HepG2 (cell line): ENCODE results near the gene TUBA4A. TPM values are rescaled to one million over a fixed set of nuclear protein-coding genes. Genes with fewer than 3 reads are reported as not detected.

Experiments used
- BRCA1 ChIP-seq: sonication (generic); formaldehyde crosslinking; IDR thresholded peaks from 2 replicates; pipeline ENCODE4 v1.4.0; 2020; ENCODE audit warnings: missing genetic modification reagents
- EEA1 ChIP-seq: sonication (generic); formaldehyde crosslinking; IDR thresholded peaks from 2 replicates; pipeline ENCODE4 v1.5.1; 2020; ENCODE audit warnings: mild to moderate bottlenecking, missing genetic modification reagents, borderline replicate concordance
- ELF3 ChIP-seq: IDR thresholded peaks from 2 replicates; pipeline ENCODE4 v1.6.1; 2016; ENCODE audit warnings: missing genetic modification reagents, missing compliant biosample characterization
- HNRNPK ChIP-seq: fragments of 200-400 bp; formaldehyde crosslinking; IDR thresholded peaks from 2 replicates; pipeline ENCODE4 v1.6.1; 2018; ENCODE audit warnings: low read length, low read depth, moderate library complexity, mild to moderate bottlenecking; ENCODE audit not compliant: poor library complexity, severe bottlenecking
- MAFK ChIP-seq, 2 experiments: IDR thresholded peaks in 1 of 2; conservative IDR thresholded peaks in 1 of 2; 2 replicates each; pipeline ENCODE4 v1.6.1; 2011; ENCODE audit warnings: improper control_type of control experiment in 2 of 2, low read length in 2 of 2
- MED8 ChIP-seq: sonication (generic); formaldehyde crosslinking; IDR thresholded peaks from 2 replicates; pipeline ENCODE4 v1.8.1; 2023; ENCODE audit warnings: mild to moderate bottlenecking, missing genetic modification reagents; ENCODE audit not compliant: insufficient replicate concordance
- MEF2D ChIP-seq: sonication (generic); formaldehyde crosslinking; IDR thresholded peaks from 2 replicates; pipeline ENCODE4 v1.5.1; 2020; ENCODE audit warnings: mild to moderate bottlenecking, missing genetic modification reagents
- NR1H2 ChIP-seq: sonication (generic); formaldehyde crosslinking; IDR thresholded peaks from 2 replicates; pipeline ENCODE4 v1.8.1; 2022; ENCODE audit warnings: low read depth, missing genetic modification reagents, borderline replicate concordance
- ZFY ChIP-seq: sonication (generic); formaldehyde crosslinking; IDR thresholded peaks from 2 replicates; pipeline ENCODE4 v1.4.0; 2020; ENCODE audit warnings: missing genetic modification reagents
- ZNF30 ChIP-seq: sonication (generic); formaldehyde crosslinking; IDR thresholded peaks from 2 replicates; pipeline ENCODE4 v1.5.0; 2020; ENCODE audit warnings: mild to moderate bottlenecking, missing genetic modification reagents
- ZNF33B ChIP-seq: sonication (generic); formaldehyde crosslinking; IDR thresholded peaks from 2 replicates; pipeline ENCODE4 v1.5.1; 2020; ENCODE audit warnings: mild to moderate bottlenecking, missing genetic modification reagents
- ZNF564 ChIP-seq: sonication (generic); formaldehyde crosslinking; IDR thresholded peaks from 2 replicates; pipeline ENCODE4 v1.8.1; 2023; ENCODE audit warnings: mild to moderate bottlenecking, missing genetic modification reagents
- ZNF577 ChIP-seq: sonication (generic); formaldehyde crosslinking; IDR thresholded peaks from 2 replicates; pipeline ENCODE4 v1.4.0; 2020; ENCODE audit warnings: mild to moderate bottlenecking, low read depth, missing genetic modification reagents, borderline replicate concordance
- ZNF737 ChIP-seq: sonication (generic); formaldehyde crosslinking; IDR thresholded peaks from 2 replicates; pipeline ENCODE4 v1.5.0; 2020; ENCODE audit warnings: missing genetic modification reagents, mild to moderate bottlenecking, borderline replicate concordance
- ZNF749 ChIP-seq: sonication (generic); formaldehyde crosslinking; IDR thresholded peaks from 2 replicates; pipeline ENCODE4 v1.8.0; 2022; ENCODE audit warnings: mild to moderate bottlenecking, missing genetic modification reagents, moderate library complexity, borderline replicate concordance
- ZNF781 ChIP-seq: sonication (generic); formaldehyde crosslinking; IDR thresholded peaks from 2 replicates; pipeline ENCODE4 v1.5.1; 2020; ENCODE audit warnings: borderline replicate concordance, mild to moderate bottlenecking, missing genetic modification reagents; ENCODE audit errors: not compliant biosample characterization
- ZNF850 ChIP-seq: sonication (generic); formaldehyde crosslinking; conservative IDR thresholded peaks from 2 replicates; pipeline ENCODE4 v1.9.0; 2021; ENCODE audit warnings: mild to moderate bottlenecking, missing genetic modification reagents
- ZSCAN20 ChIP-seq: sonication (generic); formaldehyde crosslinking; IDR thresholded peaks from 2 replicates; pipeline ENCODE4 v1.4.0; 2020; ENCODE audit warnings: missing genetic modification reagents, mild to moderate bottlenecking, borderline replicate concordance
- polyA plus RNA-seq, 8 experiments: library from polyadenylated mRNA; depleted of rRNA in 3 of 8; stranded (reverse) in 7 of 8; unstranded in 1 of 8; fragments of >200 nt; fragmentation: Illumina TruSeq in 4 of 8; extraction: Trizol in 4 of 8; gene quantifications; 2 replicates each; pipeline versions ENCODE4 v1.2.1 to v1.2.3, GENCODE V29; 2011 to 2016; ENCODE audit warnings: low read depth in 4 of 8, missing spikeins in 1 of 8, mixed read lengths in 1 of 8; ENCODE audit not compliant: insufficient read depth in 1 of 8
- total RNA-seq, 5 experiments: library from RNA; depleted of rRNA; stranded (reverse); fragments of >200 nt; fragmentation: Illumina TruSeq; extraction: Trizol; gene quantifications; 2 replicates each; pipeline ENCODE4 v1.2.3, GENCODE V29; 2016; ENCODE audit warnings: low read depth in 1 of 5
- TF ChIP-seq, protein P1 (sequence below): fragments of 450-650 bp; IDR thresholded peaks from 2 replicates; pipeline ENCODE4 v1.6.1; 2017; ENCODE audit warnings: mild to moderate bottlenecking
- TF ChIP-seq, protein P2 (sequence below): sonication (generic); formaldehyde crosslinking; IDR thresholded peaks from 2 replicates; pipeline ENCODE4 v1.4.0; 2020; ENCODE audit warnings: mild to moderate bottlenecking, missing genetic modification reagents
- TF ChIP-seq, protein P3 (sequence below): sonication (generic); formaldehyde crosslinking; conservative IDR thresholded peaks from 2 replicates; pipeline ENCODE4 v1.8.0; 2022; ENCODE audit warnings: missing genetic modification reagents
- TF ChIP-seq, protein P4 (sequence below): sonication (generic); formaldehyde crosslinking; IDR thresholded peaks from 2 replicates; pipeline ENCODE4 v1.4.0; 2020; ENCODE audit warnings: missing genetic modification reagents

TUBA4A gene
- total and polyA plus RNA-seq, 2 of the 13 experiments (the other 11 are each of a cell fraction or from before 2014, with no cell fraction given) = 1.3 to 12.7 TPM

DNA sequence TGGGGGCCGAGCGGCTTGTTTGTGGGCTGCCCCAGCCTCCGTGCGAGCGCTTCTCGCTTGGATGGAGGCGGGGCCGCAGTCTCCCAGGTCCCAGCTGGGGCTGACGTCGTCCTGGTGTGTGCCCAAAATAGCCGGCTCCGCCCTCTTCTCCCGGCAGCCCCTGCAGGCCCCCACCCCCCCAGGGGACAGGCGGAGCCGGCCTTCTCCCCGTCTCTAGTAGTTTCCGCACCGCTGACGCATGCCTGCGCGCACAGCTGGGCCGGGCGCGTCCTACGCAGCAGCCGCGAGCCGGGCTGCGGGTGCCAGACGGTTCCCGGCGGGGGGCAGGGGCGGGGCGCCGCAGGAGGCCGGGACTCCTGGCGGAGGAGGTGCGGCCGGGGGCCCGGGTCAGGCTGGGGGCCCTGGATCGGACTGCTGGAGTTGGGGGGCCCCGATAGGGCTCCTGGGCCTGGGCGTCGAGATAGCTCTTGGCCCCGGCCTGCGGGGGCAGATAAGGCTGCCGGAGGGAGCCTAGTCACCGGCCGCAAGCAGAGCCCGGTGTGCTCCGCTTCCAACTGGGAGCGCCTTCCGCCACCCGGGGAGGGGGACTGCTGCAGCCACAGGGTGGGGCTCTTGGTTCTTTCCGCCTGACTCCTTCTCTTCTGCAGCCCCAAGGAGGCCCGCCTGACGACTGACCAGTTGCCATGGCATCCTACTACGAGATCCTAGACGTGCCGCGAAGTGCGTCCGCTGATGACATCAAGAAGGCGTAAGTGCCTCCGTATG, 25.6 kb upstream of the TUBA4A start, which contains the start of gene DNAJB2 (continued):
- no peak for TF ChIP-seq ZNF781 (CRISPR knock-in tag)
- peak; percentile 85; the same call in 1 of the 2 replicates for TF ChIP-seq ELF3
- TF ChIP-seq EEA1 (CRISPR knock-in tag) = peak; percentile 85
- TF ChIP-seq, protein P1, sequence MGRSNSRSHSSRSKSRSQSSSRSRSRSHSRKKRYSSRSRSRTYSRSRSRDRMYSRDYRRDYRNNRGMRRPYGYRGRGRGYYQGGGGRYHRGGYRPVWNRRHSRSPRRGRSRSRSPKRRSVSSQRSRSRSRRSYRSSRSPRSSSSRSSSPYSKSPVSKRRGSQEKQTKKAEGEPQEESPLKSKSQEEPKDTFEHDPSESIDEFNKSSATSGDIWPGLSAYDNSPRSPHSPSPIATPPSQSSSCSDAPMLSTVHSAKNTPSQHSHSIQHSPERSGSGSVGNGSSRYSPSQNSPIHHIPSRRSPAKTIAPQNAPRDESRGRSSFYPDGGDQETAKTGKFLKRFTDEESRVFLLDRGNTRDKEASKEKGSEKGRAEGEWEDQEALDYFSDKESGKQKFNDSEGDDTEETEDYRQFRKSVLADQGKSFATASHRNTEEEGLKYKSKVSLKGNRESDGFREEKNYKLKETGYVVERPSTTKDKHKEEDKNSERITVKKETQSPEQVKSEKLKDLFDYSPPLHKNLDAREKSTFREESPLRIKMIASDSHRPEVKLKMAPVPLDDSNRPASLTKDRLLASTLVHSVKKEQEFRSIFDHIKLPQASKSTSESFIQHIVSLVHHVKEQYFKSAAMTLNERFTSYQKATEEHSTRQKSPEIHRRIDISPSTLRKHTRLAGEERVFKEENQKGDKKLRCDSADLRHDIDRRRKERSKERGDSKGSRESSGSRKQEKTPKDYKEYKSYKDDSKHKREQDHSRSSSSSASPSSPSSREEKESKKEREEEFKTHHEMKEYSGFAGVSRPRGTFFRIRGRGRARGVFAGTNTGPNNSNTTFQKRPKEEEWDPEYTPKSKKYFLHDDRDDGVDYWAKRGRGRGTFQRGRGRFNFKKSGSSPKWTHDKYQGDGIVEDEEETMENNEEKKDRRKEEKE = no peak
- TF ChIP-seq HNRNPK = peak; percentile 98
- no peak for TF ChIP-seq ZNF850 (CRISPR knock-in tag)
- TF ChIP-seq ZFY (CRISPR knock-in tag) = peak; percentile 95
- TF ChIP-seq ZNF737 (CRISPR knock-in tag) = no peak
- no peak for TF ChIP-seq ZNF577 (CRISPR knock-in tag)
- 0 out of 2 replicates have a peak, but pooled peaks have one; percentile 45 for TF ChIP-seq BRCA1 (CRISPR knock-in tag)
- peak; percentile 69; the same call in 1 of the 2 replicates for TF ChIP-seq ZSCAN20
- TF ChIP-seq MEF2D = peak; percentile 100
- peak; percentile 89 for TF ChIP-seq ZNF564 (CRISPR knock-in tag)
- no peak for TF ChIP-seq NR1H2
- no peak for TF ChIP-seq ZNF30 (CRISPR knock-in tag)
- TF ChIP-seq ZNF33B (CRISPR knock-in tag) = peak; percentile 70; the same call in 1 of the 2 replicates
- TF ChIP-seq, protein P2, sequence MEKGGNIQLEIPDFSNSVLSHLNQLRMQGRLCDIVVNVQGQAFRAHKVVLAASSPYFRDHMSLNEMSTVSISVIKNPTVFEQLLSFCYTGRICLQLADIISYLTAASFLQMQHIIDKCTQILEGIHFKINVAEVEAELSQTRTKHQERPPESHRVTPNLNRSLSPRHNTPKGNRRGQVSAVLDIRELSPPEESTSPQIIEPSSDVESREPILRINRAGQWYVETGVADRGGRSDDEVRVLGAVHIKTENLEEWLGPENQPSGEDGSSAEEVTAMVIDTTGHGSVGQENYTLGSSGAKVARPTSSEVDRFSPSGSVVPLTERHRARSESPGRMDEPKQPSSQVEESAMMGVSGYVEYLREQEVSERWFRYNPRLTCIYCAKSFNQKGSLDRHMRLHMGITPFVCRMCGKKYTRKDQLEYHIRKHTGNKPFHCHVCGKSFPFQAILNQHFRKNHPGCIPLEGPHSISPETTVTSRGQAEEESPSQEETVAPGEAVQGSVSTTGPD (CRISPR knock-in tag) = no peak
- TF ChIP-seq, protein P3, sequence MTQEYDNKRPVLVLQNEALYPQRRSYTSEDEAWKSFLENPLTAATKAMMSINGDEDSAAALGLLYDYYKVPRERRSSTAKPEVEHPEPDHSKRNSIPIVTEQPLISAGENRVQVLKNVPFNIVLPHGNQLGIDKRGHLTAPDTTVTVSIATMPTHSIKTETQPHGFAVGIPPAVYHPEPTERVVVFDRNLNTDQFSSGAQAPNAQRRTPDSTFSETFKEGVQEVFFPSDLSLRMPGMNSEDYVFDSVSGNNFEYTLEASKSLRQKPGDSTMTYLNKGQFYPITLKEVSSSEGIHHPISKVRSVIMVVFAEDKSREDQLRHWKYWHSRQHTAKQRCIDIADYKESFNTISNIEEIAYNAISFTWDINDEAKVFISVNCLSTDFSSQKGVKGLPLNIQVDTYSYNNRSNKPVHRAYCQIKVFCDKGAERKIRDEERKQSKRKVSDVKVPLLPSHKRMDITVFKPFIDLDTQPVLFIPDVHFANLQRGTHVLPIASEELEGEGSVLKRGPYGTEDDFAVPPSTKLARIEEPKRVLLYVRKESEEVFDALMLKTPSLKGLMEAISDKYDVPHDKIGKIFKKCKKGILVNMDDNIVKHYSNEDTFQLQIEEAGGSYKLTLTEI (CRISPR knock-in tag) = no peak
- no peak for TF ChIP-seq MED8 (CRISPR knock-in tag)
- TF ChIP-seq, protein P4, sequence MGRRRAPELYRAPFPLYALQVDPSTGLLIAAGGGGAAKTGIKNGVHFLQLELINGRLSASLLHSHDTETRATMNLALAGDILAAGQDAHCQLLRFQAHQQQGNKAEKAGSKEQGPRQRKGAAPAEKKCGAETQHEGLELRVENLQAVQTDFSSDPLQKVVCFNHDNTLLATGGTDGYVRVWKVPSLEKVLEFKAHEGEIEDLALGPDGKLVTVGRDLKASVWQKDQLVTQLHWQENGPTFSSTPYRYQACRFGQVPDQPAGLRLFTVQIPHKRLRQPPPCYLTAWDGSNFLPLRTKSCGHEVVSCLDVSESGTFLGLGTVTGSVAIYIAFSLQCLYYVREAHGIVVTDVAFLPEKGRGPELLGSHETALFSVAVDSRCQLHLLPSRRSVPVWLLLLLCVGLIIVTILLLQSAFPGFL (CRISPR knock-in tag) = no peak
- no peak for TF ChIP-seq MAFK (conservative IDR thresholded peaks at IDR 0.05 in 1 of 2, IDR thresholded peaks at IDR 0.05 in 1 of 2; ENCODE audit: low read length in 2 of 2)
- TF ChIP-seq ZNF749 (CRISPR knock-in tag) = peak; percentile 39; the same call in 1 of the 2 replicates
